ENCODE measurements around the gene HASPIN.
A peak's percentile ranks its signal among the peaks of the same experiment; 100 is the strongest.
"Not testable (repeated sequence)": the region's sequence is repeated elsewhere in the genome, so short reads cannot be mapped to it uniquely, and the experiment has no call there.

HASPIN gene

DNA sequence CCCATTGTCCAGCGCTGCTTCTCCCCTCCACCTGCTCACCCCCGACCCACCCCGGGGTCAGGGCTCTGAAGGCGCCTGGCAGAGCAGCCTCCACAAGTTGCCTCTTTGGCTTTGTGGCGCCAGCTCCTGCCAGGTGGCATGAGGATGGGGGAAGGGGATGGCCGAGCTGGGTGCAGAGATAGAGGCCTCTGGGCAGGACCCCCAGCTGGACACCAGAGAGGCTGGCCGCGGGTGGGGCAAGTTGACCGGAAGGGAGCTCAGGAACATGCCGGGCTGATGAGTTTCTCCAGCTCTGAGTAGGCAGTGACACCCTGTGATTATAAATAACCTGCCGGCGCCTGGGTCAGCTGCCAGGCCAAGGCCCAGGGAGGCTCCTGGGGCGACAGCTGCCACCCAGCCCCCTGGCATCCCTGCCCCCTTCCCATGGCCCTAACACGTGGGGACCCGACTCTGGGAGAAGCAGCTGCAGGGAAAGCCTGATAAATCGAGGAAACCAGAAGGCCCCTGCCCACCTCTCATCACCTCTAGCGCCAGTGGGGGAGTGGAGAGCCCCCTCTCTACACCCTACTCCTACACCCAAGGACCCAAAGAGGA, 28.5 kb upstream of the HASPIN start:
- DNase-seq (ENCODE audit: extremely low spot score, insufficient read length, low read depth) (no peak), FAIRE-seq (peak; percentile 9)

DNA sequence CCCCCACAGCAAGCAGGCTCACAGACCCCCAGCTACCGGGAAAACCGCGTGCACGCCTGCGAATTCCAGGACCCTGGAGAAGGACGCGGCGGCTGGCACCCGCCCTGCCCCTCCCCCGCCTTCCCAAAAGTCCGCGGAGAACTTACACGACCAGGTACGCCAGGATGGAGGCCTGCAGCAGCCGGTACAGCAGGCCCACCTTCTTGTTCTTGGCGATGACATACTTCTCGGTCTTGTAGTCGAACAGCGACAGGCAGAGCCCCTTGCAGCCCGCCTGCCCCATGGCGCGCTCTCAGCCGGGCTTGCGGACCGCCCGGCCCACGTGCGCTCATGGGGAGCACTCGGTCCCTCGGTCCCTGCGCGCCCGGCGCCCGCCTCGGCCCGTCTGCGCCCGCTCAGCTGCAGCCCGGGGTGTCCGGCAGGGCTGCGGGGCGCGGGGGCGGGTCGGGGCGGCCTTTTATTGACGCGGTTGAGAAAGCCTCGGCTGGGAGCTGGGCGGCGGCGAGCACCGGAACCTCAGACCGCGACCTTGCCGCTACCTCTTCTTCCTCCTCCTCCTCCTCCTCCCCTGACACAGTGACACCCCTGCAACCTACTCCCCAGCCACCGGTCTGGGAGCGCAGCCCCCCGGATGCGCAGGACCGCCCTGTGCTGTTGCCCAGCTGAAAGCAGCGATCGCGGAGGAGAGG, 27.8 kb upstream of the HASPIN start, which contains the start of gene P2RX5:
Gene P2RX5, minus strand, starts transcription at position 433 of the 689 bp plus-strand sequence. Its CDS starts 150 bp downstream, at position 283.
- peak; percentile 33 for DNase-seq (ENCODE audit: extremely low spot score, insufficient read length, low read depth)
- FAIRE-seq: peak; percentile 80

DNA sequence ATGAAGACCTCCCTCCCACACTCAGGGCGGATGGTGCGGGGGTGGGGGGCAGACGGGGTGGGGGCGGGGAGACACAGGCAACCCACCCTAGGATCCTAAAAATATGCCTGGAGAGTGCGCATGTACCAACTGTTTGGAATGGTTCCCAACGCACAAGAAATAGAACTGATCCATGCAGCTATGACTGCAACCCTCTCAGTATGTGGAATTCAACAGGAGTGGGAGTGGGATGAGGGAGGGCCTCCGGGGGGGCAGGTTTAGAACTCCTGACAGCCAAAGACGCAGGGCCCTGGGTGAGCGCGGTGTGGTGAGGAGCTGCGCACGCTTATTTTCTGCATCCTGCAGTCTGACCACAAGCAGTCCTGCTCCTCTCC, 26.6 kb upstream of the HASPIN start:
- FAIRE-seq: no peak
- no peak for DNase-seq (ENCODE audit: extremely low spot score, insufficient read length, low read depth)

DNA sequence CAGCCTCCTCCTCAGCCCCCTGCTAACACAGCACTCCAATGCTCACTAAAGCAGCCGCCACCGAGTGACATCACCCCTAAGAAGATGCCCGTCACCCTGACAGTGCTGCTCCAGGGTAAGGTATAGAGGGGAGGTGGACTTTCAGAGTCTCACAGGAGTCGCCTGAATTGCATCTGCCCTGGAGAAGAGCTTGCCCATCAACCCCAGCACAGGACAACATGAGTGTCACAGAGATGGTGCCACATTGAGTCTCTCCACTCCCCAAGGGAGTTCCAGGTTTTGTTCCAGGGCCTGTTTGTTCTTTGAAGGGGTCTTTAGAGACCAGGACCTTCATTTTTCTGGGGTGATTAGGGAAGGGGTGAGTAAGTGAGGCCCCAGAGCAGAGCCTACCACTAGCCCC, 25.6 kb upstream of the HASPIN start:
- DNase-seq (ENCODE audit: extremely low spot score, insufficient read length, low read depth) (no peak), FAIRE-seq (no peak)

DNA sequence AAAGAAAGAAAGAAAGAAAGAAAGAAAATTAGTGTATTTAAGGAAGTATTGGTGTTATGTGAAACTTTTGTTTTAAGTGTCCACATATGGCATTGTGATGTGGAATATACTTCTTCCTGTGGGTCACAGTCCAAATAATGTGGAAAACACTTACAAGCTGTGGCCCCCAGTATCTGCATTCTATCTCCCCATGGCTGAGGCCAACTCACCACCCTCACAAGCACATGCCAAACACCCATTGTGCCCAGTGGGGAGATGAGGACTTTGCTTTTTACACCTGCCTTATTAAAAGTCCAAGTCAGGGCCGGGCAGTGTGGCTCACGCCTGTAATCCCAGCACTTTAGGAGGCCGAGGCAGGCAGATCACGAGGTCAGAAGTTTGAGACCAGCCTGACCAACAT, 23.8 kb upstream of the HASPIN start:
- no peak for DNase-seq (ENCODE audit: extremely low spot score, insufficient read length, low read depth)
- no peak for FAIRE-seq

DNA sequence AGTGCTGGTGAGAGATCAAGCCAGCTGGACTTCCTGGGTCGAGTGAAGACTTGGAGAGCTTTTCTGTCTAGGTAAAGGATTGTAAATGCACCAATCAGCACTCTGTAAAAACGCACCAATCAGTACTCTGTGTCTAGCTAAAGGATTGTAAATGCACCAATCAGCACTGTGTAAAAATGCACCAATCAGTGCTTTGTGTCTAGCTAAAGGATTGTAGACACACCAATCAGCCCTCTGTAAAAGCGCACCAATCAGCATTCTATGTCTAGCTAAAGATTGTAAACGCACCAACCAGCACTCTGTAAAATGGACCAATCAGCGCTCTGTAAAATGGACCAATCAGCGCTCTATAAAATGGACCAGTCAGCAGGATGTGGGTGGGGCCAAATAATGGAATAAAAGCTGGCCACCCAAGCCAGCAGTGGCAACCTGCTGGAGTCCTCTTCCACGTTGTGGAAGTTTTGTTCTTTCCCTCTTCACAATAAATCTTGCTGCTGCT, 21.6 kb upstream of the HASPIN start:
- not testable (repeated sequence) for FAIRE-seq; DNase-seq (ENCODE audit: extremely low spot score, insufficient read length, low read depth)

DNA sequence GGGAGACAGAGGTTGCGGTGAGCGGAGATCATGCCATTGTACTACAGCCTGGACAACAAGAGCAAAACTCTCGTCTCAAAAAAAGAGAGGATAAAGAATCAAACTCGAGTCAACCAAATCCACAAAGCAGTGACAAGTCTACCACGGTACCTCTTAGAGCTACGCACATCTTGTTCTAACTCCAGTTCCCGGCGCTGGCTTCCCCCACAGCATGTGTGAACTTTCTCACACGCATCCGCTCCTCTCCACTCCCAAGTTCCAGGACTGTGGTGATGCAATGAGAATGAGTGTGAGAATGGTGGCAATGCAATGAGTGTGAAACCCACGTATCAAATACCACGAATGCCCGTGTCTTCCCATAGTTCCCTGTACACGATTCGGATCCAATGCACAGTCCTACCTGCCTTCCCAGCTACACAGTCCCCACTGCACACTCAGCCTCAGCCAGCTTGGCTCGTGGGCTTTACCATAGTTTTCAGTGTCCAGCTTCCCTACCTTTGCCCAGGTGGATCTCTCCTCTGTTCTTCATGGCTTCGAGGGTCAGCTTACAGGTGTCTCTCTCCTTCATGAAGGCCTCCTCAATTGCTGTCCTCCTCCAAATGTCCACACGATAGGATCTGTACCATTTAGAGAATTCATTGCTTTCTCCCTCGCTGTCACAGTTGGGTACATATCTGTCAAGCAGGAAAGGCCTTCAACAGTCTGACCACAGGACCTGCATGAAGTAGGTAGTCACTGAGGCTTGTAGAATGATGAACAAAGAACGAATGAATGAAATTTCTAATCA, 18.6 kb upstream of the HASPIN start:
- DNase-seq (ENCODE audit: extremely low spot score, insufficient read length, low read depth): no peak
- no peak for FAIRE-seq

DNA sequence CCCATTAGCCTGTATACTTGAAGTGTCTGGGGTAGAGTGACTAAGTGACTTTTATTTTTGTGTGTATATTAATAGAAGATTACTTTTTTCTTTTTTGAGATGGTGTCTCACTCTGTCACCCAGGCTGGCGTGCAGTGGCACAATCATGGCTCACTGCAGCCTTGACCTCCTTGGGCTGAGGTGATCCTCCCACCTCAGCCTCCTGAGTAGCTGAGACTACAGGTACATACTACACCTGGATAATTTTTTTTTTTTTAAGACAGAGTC, 18.1 kb upstream of the HASPIN start:
- not testable (repeated sequence) for FAIRE-seq; DNase-seq (ENCODE audit: extremely low spot score, insufficient read length, low read depth)

DNA sequence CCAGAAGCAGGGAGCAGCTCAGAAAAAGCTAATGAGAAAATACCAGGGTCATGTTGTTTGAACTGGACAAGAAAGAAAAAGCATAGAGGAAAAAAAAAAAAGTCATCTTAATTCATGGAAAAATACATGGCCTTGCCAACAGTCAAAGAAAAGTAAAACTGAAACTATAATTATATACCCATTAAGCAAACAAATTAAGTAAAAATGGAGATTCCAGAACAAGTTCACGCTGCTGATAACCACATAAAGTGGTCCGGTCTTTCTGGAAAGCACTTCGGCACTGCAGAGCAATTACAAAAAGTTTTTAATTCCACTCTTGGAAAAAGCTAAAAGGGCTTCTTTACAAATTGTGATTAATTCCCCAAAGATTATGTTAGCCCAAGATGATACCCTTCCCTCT, 15.3 kb upstream of the HASPIN start:
- FAIRE-seq (no peak), DNase-seq (ENCODE audit: extremely low spot score, insufficient read length, low read depth) (no peak)

DNA sequence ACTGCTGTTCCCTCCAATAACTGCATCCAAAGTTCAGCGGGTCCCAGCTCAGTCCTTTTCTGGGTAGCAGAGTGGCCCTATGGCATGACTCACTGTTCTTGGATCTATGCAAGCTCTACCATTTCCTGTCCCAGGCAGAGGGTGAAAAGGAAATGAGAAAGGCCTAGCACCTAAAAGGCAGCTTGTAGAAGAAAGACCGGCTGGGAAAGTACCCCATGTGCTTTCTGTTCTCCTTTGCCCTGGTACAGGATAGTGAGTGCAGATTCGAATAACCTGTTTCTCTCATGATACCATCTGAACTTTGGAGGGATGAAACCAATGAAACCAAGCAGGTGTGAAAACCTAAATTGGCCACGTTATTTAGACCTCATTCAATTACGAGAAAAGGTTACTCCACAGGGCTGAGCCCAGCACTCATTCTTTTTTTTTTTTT, 12.7 kb upstream of the HASPIN start:
- peak; percentile 100 for FAIRE-seq
- peak; percentile 72 for DNase-seq (ENCODE audit: extremely low spot score, insufficient read length, low read depth)

DNA sequence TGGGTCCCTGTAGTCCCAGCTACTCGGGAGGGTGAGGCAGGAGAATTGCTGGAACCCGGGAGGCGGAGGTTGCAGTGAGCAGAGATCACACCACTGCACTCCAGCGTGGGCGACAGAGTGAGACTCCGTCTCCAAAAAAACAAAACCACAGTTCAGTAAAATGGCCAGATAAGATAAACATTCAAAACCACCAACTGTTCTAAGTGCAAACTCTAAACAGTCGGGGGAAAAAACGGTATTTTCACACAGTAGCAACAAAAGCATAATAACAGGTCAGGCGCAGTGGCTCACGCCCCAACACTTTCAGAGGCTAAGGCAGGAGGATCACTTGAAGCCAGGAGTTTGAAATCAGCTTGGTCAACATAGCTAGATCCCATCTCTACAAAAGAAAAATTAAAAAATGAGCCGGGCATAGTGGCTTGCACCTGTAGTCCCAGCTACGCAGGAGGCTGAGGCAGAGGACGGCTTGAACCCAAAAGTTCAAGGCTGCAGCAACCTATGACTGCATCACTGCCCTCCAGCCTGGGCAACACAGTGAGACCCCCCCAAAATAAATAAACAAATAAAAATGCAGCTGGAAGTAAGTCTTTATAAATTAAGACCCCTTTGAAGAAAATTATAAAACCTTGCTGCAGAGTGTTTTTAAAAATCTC, 10.8 kb upstream of the HASPIN start:
- DNase-seq (ENCODE audit: extremely low spot score, insufficient read length, low read depth) (no peak), FAIRE-seq (peak; percentile 80)

DNA sequence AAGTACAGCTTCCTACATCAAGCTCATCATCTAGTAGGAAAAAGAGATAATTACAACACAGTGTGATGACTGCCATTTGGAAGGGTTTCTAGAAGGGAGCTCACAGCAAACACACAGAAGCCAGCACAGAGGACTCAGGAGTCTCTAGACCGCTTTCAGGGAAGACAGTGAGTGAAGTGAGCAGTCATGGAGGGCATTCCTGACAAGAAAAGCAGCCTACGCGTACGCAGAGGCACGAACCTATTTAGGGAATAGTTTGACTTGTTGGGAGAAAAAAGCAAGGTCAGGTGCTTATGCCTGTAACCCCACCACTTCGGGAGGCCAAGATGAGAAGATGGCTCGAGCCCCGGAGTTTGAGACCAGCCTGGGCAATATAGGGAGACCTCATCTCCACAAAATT, 8.4 kb upstream of the HASPIN start:
- FAIRE-seq (no peak), DNase-seq (ENCODE audit: extremely low spot score, insufficient read length, low read depth) (no peak)

DNA sequence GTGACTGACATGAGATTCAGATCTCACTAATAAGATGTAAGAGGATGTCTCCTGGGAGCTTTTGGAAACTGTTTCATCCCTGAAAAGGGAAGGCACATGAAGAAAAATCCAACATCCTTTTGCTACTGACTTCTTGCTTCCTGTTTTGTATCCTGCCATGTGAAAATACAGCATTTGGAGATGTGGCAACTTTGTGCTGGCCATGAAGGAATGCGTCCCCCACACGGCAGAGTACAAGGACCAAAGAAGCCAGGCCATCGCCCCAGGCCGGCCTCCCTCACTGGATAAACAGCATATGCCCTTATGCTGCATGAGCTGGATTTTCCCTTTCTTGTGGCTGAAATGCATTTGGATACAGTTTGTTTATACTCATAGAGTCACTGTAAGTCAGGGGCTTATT, 5.5 kb upstream of the HASPIN start:
- FAIRE-seq: no peak
- DNase-seq (ENCODE audit: extremely low spot score, insufficient read length, low read depth): no peak

DNA sequence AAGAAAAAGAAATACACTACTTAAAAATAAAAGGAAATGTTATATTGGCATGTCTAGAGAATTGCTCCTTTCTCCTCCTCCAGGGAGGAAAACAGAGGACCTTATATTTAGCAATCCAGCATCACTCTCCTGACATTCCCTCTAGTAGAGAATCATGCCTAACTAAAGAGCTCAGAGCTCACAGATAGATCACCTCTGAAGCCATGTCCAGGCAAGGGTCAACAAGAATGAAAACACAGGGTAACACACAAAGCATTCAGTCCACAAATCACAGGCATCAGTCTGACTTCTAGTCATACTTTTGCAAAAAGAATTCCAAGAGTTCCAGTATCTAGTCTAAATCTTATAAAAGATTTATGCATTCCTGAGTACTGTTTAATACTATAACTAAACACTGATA, 4.4 kb upstream of the HASPIN start:
- no peak for FAIRE-seq
- DNase-seq (ENCODE audit: extremely low spot score, insufficient read length, low read depth): no peak

DNA sequence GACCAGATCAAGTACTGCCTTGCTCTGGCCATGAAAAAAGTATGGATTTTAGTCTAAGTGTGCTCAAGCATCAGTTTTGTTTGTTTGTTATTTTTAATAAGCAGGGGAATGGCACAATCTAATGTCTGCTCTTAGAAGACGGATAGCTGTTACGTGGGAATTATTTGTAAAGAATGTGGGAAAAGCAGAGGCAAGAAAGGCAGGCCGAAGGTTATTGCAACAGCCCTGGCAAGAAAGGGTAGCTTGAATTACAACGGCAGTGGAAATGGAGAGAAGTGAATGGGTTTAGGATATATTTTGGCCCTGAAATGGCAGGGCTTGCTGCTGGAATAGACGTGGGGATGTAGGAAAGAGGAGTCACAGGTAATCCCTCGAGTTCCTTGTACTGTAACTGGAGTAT, 987 bp upstream of the HASPIN start:
- peak; percentile 21 for FAIRE-seq

DNA sequence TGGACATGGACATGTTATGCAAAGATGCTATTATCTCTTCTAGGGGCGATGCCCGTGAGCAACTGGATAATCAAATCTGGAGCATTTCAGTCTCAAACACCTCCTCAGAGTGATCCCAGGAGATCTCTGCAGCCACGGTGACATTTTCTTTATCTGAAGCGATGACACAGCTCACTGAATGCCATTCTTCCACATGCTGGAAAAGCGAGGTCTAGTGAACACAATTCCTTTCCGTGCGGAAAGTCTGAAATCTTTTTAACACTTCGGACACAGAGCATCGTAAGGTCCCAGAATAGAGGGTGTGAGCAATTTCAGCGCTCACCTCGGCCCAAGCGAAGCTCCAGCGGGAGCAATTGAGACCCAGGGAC, 531 bp upstream of the HASPIN start:
- FAIRE-seq (peak; percentile 12), DNase-seq (ENCODE audit: extremely low spot score, insufficient read length, low read depth) (no peak)

More for the DNA sequence above, 987 bp upstream of the HASPIN start:
- DNase-seq (ENCODE audit: extremely low spot score, insufficient read length, low read depth): no peak

DNA sequence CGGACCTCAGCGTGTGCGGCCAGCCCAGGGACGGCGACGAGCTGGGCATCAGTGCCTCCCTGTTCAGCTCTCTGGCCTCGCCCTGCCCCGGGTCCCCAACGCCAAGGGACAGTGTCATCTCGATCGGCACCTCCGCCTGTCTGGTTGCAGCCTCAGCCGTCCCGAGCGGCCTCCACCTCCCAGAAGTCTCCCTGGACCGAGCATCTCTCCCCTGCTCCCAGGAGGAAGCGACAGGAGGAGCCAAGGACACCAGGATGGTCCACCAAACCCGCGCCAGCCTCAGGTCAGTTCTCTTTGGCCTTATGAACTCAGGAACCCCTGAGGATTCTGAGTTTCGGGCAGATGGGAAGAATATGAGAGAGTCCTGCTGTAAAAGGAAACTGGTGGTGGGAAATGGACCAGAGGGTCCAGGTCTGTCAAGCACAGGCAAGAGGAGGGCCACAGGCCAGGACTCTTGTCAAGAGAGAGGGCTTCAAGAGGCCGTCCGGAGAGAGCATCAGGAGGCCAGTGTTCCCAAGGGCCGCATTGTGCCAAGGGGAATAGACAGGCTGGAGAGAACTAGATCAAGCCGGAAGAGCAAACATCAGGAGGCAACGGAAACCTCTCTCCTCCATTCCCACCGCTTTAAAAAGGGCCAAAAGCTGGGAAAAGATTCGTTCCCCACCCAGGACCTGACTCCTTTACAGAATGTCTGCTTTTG, 825 bp downstream of the HASPIN start:
- no peak for FAIRE-seq
- no peak for DNase-seq (ENCODE audit: extremely low spot score, insufficient read length, low read depth)

DNA sequence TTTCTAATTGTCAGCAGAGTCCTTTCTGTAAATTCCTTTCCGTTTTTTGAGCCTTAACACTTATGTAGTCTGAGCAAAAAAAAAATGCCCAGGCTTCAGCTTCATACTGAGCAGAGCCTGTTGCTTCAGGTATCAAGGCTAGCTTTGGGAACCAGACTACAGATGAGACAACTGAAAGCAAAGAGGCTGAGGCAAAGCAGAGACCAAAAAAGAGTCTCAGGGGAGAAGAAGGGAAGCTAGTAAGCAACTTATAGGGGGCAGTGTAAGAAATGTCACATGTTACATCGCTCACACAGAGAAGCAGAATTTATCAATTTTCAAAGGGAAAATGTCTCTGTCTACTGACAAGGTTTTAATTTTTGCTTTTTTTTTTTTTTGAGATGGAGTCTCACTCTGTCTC, 3.3 kb downstream of the HASPIN start:
- FAIRE-seq (peak; percentile 76), DNase-seq (ENCODE audit: extremely low spot score, insufficient read length, low read depth) (no peak)

DNA sequence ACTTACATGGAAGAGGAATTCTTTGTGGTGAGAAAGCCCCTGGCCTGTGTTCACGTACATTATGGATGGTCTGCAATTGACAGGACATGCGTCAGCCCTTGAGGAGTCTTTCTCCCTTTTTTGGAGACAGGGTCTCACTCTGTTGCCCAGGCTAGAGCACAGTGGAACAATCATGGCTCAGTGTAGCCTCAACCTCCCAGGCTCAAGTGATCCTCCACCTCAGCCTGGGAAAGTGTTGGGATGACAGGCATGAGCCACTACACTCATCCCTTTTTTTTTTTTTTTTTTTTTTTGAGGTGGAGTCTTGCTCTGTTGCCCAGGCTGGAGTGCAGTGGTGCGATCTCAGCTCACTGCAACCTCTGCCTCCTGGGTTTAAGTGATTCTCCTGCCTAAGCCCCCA, 4.4 kb downstream of the HASPIN start:
- not testable (repeated sequence) for FAIRE-seq; DNase-seq (ENCODE audit: extremely low spot score, insufficient read length, low read depth)

DNA sequence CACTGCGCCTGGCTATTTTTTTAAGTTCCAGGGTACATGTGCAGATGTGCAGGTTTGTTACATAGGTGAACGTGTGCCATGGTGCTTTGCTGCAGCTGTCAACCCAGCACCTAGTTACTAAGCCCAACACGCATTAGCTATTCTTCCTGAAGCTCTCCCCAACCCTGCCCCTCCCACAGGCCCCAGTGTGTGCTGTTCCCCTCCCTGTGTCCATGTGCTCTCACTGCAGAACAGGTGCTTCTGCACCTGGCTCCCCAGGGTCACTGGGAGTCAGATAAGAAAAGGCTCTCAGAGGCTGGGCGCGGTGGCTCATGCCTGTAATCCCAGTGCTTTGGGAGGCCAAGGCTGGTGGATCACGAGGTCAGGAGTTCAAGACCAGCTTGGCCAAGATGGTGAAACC, 6.2 kb downstream of the HASPIN start:
- no peak for DNase-seq (ENCODE audit: extremely low spot score, insufficient read length, low read depth)

More for the DNA sequence above, 6.2 kb downstream of the HASPIN start:
- FAIRE-seq: no peak
